ENCODE data around the gene MINDY4.

Gene MINDY4

DNA sequence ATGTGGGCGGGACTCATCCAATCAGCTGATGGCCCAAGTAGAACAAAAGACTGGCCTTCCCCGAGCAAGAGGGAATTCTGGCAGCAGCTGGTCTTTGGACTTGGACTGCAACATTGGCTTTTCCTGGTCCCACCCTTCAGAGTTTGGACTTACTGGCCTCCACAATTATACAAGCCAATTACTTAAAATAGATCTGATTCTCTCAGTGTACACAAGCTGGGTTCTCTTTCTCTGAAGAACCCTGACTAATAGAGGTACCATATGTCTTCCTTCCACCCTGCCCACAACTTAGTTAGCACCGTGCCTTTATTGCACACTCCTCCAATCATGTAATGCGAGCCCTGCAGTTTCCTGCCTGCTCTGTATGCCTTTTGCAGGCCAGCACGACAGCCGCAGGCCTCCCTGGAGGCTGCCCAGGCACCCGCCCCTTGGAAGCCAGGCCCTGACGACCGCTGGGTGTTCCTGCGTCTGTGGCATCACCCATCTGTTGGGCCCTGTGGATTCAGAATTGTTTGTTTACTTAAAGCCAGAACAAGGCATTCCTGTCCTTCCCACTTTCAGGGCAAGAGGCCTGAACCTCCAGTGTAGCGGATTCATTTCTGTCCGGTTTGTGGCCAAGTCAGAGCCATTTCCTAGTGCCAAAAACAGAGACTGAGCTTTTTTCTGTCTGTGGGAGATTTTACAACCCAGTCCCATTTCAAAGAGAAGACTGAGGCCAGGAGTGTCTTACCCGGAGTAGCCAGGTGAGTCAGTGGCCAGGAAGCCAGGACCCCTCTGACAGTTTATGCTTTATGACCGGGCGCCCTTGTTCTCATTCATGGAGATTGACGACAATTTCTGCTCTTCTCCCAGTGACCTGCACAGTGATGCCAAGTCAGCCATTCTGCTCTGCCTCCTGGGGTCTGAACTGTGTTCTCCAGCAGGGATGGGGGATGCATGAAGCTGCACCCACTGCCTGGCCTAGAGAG, 20.2 kb upstream of the MINDY4 start:
- no peak overlapping the region for H3K4me3 ChIP-seq (ENCODE audit: low read length)
- TF ChIP-seq, protein P1, sequence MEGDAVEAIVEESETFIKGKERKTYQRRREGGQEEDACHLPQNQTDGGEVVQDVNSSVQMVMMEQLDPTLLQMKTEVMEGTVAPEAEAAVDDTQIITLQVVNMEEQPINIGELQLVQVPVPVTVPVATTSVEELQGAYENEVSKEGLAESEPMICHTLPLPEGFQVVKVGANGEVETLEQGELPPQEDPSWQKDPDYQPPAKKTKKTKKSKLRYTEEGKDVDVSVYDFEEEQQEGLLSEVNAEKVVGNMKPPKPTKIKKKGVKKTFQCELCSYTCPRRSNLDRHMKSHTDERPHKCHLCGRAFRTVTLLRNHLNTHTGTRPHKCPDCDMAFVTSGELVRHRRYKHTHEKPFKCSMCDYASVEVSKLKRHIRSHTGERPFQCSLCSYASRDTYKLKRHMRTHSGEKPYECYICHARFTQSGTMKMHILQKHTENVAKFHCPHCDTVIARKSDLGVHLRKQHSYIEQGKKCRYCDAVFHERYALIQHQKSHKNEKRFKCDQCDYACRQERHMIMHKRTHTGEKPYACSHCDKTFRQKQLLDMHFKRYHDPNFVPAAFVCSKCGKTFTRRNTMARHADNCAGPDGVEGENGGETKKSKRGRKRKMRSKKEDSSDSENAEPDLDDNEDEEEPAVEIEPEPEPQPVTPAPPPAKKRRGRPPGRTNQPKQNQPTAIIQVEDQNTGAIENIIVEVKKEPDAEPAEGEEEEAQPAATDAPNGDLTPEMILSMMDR (conservative IDR thresholded peaks at IDR 0.05; ENCODE audit: low read length): no peak
- peak; percentile 98 for DNase-seq (ENCODE audit: low read depth)

- no peak within 1 kb of the TSS; the same call in 1 of the 2 replicates for H3K4me3 ChIP-seq (ENCODE audit: low read length)
- no peak for DNase-seq (ENCODE audit: low read depth)
- TF ChIP-seq, protein P1 (conservative IDR thresholded peaks at IDR 0.05; ENCODE audit: low read length): no peak
Observed at GRCh38 chr7:30751696-30752273, 19.4 kb upstream of the MINDY4 start, which contains the start of gene INMT. INMT (plus strand) TSS chr7:30752135; CDS start chr7:30752151, 16 bp downstream.

DNA sequence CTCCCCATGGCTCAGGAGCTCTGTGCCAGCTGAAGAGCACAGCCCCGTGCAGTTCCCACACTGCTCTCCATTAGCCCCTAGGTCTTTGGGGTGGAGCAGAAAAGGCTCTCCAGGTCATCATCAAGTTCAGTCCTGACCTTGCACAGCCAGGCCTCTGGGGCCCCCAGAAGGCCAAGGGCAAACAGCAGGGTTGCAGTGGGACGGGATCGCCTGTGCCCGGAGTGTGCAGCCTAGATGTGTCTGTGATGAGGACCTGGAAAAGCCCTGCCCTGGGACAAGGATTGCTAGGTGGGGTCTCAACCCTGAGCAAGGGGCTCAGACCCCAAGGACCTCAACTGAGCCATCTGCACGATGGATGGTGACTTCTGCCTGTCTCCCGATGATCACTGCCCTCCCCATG, 18.7 kb upstream of the MINDY4 start:
- TF ChIP-seq, protein P1 (conservative IDR thresholded peaks at IDR 0.05; ENCODE audit: low read length): no peak
- DNase-seq (ENCODE audit: low read depth): no peak
- H3K4me3 ChIP-seq (ENCODE audit: low read length): no peak overlapping the region

DNA sequence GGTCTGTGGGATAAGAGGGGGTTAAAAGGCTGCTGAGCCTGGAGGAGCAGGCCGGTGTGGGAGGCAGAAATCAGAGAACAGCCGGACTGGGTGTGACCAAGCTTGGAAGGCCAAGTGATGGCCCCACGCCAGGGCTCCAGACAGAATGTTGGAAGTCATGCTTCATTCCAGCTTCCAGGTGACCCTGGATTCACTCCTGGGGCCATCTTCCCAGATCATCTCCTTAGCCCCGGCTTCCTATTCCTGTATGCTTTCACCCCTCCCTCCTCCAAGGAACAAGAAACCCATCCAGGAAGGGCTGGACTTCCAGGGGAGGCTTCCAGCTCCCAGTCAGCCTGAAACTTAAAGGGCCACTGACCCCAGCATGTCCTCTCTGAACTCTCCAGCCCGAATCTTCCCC, 18.2 kb upstream of the MINDY4 start:
- DNase-seq (ENCODE audit: low read depth): peak; percentile 41
- TF ChIP-seq, protein P1 (conservative IDR thresholded peaks at IDR 0.05; ENCODE audit: low read length): no peak

DNA sequence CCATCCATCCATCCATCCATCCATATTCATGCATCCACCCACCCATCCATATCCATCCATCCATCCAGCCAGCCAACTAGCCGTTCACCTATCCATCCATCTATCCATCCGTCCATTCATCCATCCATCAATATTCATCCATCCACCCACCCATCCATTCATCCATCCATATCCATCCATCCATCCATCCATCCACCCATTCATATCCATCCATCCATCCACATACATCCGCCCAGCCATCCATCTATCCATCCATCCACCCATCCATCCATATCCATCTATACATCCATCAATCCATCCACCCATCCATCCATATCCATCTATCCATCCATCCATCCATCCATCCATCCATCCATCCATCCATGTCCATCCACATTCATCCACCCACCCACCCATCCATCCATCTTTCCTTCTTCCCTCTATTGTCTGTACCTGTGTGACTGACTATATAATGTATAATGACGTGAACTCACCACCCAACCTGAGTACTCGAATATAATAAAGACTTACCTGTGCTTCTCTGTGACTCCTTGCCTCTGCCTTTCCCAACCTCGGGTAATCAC, 16.8 kb upstream of the MINDY4 start:
- TF ChIP-seq, protein P1 (conservative IDR thresholded peaks at IDR 0.05; ENCODE audit: low read length): no peak
- no peak overlapping the region for H3K4me3 ChIP-seq (ENCODE audit: low read length)
- DNase-seq (ENCODE audit: low read depth): no peak

More for the DNA sequence above, 18.2 kb upstream of the MINDY4 start:
- no peak overlapping the region; the same call in 1 of the 2 replicates for H3K4me3 ChIP-seq (ENCODE audit: low read length)

DNA sequence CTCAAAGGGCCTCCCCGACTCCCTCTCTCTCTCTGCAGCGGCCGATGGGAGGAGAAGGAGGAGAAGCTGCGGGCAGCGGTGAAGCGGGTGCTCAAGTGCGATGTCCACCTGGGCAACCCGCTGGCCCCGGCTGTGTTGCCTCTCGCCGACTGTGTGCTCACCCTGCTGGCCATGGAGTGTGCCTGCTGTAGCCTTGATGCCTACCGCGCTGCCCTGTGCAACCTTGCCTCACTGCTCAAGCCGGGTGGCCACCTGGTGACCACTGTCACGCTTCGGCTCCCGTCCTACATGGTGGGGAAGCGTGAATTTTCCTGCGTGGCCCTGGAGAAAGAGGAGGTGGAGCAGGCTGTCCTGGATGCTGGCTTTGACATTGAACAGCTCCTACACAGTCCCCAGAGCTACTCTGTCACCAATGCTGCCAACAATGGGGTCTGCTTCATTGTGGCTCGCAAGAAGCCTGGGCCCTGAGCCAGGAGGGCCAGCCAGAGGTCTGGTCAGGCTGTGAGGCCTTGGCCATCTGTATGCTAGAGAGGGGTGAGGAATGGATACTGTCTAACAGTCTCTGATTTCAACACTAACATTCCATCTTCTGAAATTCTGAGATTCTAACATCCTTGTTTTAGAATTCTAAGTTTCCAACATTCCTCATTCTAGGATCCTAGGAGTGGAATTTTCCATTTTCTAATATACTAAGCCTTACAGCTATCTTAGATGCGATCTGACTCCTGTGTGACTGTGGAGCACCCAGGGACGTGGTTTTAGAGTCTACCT, 15.6 kb upstream of the MINDY4 start:
- no peak overlapping the region for H3K4me3 ChIP-seq (ENCODE audit: low read length)
- TF ChIP-seq, protein P1 (conservative IDR thresholded peaks at IDR 0.05; ENCODE audit: low read length): no peak
- DNase-seq (ENCODE audit: low read depth): peak; percentile 75
